ENCODE measurements around the gene MAK.

Gene MAK

DNA sequence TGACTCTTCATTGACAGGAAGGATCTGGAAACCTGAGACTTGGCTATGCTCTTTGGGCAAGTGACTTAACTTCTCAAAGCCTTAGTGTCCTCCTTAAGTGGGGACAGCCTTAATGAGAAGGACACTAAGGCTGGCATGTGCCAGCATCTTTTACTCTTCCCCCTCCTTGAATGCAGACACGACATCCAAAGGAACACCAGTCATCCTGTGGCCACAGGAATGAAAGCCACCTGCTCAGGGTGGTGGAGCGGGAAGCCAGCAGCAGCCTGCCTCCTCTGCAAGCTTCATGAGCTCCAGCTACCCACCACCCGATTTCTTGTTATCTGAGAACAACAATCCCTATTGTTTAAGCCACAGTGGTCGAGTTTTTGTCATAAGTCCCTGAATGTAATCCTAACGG, 46.2 kb downstream of the MAK start:
- Histone ChIP-seq H3K4me2 (ENCODE audit: low read depth, low read length) (no peak overlapping the region), H3K9me2 (replicated peaks; ENCODE audit: insufficient read depth, low read length) (no peaks in the 10 kb centered on the region), H3F3A (ENCODE audit: insufficient read depth, low read length) (no peaks in the 10 kb centered on the region), H3K36me3 (replicated peaks; ENCODE audit: insufficient read depth, low read length) (no peaks in the 10 kb centered on the region), H4K20me1 (ENCODE audit: insufficient read depth, low read length) (no peaks in the 10 kb centered on the region), H3K79me2 (ENCODE audit: low read length) (no peaks in the 10 kb centered on the region), H3K9ac (ENCODE audit: low read length) (no peak overlapping the region), H3K4me3 (ENCODE audit: low read length) (no peak overlapping the region), H3K27me3 (replicated peaks; ENCODE audit: insufficient read depth, low read length) (no peaks in the 10 kb centered on the region), H2AFZ (ENCODE audit: low read length) (no peak overlapping the region), H3K9me3 (replicated peaks; ENCODE audit: insufficient read depth, low read length) (no peaks in the 10 kb centered on the region), H3K4me1 (ENCODE audit: low read length) (no peaks in the 10 kb centered on the region), H3K27ac (ENCODE audit: low read length) (no peak overlapping the region)
- TF ChIP-seq, protein P1, sequence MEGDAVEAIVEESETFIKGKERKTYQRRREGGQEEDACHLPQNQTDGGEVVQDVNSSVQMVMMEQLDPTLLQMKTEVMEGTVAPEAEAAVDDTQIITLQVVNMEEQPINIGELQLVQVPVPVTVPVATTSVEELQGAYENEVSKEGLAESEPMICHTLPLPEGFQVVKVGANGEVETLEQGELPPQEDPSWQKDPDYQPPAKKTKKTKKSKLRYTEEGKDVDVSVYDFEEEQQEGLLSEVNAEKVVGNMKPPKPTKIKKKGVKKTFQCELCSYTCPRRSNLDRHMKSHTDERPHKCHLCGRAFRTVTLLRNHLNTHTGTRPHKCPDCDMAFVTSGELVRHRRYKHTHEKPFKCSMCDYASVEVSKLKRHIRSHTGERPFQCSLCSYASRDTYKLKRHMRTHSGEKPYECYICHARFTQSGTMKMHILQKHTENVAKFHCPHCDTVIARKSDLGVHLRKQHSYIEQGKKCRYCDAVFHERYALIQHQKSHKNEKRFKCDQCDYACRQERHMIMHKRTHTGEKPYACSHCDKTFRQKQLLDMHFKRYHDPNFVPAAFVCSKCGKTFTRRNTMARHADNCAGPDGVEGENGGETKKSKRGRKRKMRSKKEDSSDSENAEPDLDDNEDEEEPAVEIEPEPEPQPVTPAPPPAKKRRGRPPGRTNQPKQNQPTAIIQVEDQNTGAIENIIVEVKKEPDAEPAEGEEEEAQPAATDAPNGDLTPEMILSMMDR (IDR thresholded peaks at IDR 0.05; ENCODE audit: low read length): no peak
- no peak for TF ChIP-seq EZH2phosphoT487 (IDR thresholded peaks at IDR 0.05; ENCODE audit: low read length)
- TF ChIP-seq EZH2 (optimal IDR thresholded peaks at IDR 0.05; ENCODE audit: low read depth, low read length): no peak
- DNase-seq: no peak

DNA sequence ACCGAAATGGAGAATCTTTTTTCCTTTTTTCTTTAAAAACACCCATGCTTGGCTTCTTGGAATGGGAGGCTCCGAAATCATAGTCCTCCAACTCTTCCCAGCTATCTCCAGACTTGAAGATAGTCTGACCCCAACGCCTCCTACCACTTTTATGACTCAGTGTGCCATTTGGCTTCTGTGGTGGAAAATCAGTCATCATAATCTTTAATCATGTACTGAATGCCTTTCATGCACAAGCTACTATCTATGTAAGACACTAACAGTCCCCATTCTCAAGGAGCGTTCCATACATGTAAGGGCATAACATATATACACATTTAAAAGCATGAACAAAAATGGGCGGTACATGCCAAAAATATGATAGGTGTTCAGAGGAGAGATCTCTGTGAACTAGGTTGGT, 46.7 kb downstream of the MAK start:
- no peak overlapping the region for H3K4me3 ChIP-seq (ENCODE audit: low read length)
- no peaks in the 10 kb centered on the region for H3K36me3 ChIP-seq (replicated peaks; ENCODE audit: insufficient read depth, low read length)
- no peak overlapping the region for H2AFZ ChIP-seq (ENCODE audit: low read length)
- DNase-seq: no peak
- H3K9me3 ChIP-seq (replicated peaks; ENCODE audit: insufficient read depth, low read length): no peaks in the 10 kb centered on the region
- no peak overlapping the region for H3K4me2 ChIP-seq (ENCODE audit: low read depth, low read length)
- no peak overlapping the region for H3K9ac ChIP-seq (ENCODE audit: low read length)
- TF ChIP-seq EZH2 (optimal IDR thresholded peaks at IDR 0.05; ENCODE audit: low read depth, low read length) (no peak), EZH2phosphoT487 (IDR thresholded peaks at IDR 0.05; ENCODE audit: low read length) (no peak)
- TF ChIP-seq, protein P1 (IDR thresholded peaks at IDR 0.05; ENCODE audit: low read length): no peak
- H3F3A ChIP-seq (ENCODE audit: insufficient read depth, low read length): no peaks in the 10 kb centered on the region
- H3K9me2 ChIP-seq (replicated peaks; ENCODE audit: insufficient read depth, low read length): no peaks in the 10 kb centered on the region
- no peaks in the 10 kb centered on the region for H3K4me1 ChIP-seq (ENCODE audit: low read length)
- no peaks in the 10 kb centered on the region for H3K27me3 ChIP-seq (replicated peaks; ENCODE audit: insufficient read depth, low read length)
- H4K20me1 ChIP-seq (ENCODE audit: insufficient read depth, low read length): no peaks in the 10 kb centered on the region
- no peak overlapping the region for H3K27ac ChIP-seq (ENCODE audit: low read length)
- H3K79me2 ChIP-seq (ENCODE audit: low read length): no peaks in the 10 kb centered on the region

DNA sequence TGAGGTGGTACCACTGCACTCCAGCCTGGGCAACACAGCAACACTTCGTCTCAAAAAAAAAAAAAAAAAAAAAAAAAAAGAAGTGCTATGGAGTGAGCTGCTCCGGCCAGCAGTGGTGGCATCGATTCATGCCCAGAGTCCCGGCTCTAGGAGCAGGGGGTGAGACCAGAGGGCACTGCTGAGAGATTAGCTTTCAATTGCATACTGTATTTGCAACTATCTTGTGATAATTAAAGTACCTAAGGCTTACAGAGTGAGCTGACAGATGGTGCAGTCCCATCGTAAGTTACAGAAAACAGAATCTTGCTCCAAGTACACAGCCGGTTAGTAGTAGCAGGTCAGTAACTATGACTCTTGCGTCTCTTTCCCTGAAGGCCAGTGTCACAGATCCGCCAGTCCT, 59.3 kb downstream of the MAK start:
- no peaks in the 10 kb centered on the region for H3K27me3 ChIP-seq (replicated peaks; ENCODE audit: insufficient read depth, low read length)
- TF ChIP-seq EZH2phosphoT487 (IDR thresholded peaks at IDR 0.05; ENCODE audit: low read length): no peak
- TF ChIP-seq EZH2 (optimal IDR thresholded peaks at IDR 0.05; ENCODE audit: low read depth, low read length): no peak
- TF ChIP-seq, protein P1 (IDR thresholded peaks at IDR 0.05; ENCODE audit: low read length): no peak

More for the DNA sequence above, 59.3 kb downstream of the MAK start:
- no peak overlapping the region for H3K4me2 ChIP-seq (ENCODE audit: low read depth, low read length)
- H3K4me1 ChIP-seq (ENCODE audit: low read length): no peaks in the 10 kb centered on the region
- no peak overlapping the region for H3K27ac ChIP-seq (ENCODE audit: low read length)
- H2AFZ ChIP-seq (ENCODE audit: low read length): no peak overlapping the region
- H3K4me3 ChIP-seq (ENCODE audit: low read length): no peak overlapping the region
- H3K36me3 ChIP-seq (replicated peaks; ENCODE audit: insufficient read depth, low read length): no peaks in the 10 kb centered on the region
- no peaks in the 10 kb centered on the region for H3K79me2 ChIP-seq (ENCODE audit: low read length)
- no peaks in the 10 kb centered on the region for H4K20me1 ChIP-seq (ENCODE audit: insufficient read depth, low read length)
- H3K9ac ChIP-seq (ENCODE audit: low read length): no peak overlapping the region
- H3K9me2 ChIP-seq (replicated peaks; ENCODE audit: insufficient read depth, low read length): no peaks in the 10 kb centered on the region
- no peaks in the 10 kb centered on the region for H3K9me3 ChIP-seq (replicated peaks; ENCODE audit: insufficient read depth, low read length)
- H3F3A ChIP-seq (ENCODE audit: insufficient read depth, low read length): no peaks in the 10 kb centered on the region
- DNase-seq: no peak

All from MM.1S (cell line).